CD14-positive monocyte (primary cell): ENCODE measurements around the gene SLC39A10. TPM values are rescaled to one million over a fixed set of nuclear protein-coding genes. Genes with fewer than 3 reads are reported as not detected.
"Not testable (repeated sequence)": the region's sequence is repeated elsewhere in the genome, so short reads cannot be mapped to it uniquely, and the experiment has no call there.

Experiments used
- DNase-seq, 3 donors: peaks; one replicate each; pipeline ENCODE4 v3.0.0-alpha.2; 2011 to 2022
- H2AFZ ChIP-seq: 2 replicates; pipeline ENCODE4 v1.6.0; 2012; ENCODE audit warnings: mild to moderate bottlenecking, low read depth, low read length, inconsistent platforms; ENCODE audit not compliant: insufficient read depth, poor library complexity, severe bottlenecking
- H3K27ac ChIP-seq, 2 donors: 1 replicate in 1 of 2; 2 replicates in 1 of 2; pipeline ENCODE4 v1.5.1; 2012 to 2013; ENCODE audit warnings: low read length in 2 of 2, control low read depth in 1 of 2, inconsistent platforms in 1 of 2, low read depth in 1 of 2, mild to moderate bottlenecking in 1 of 2
- H3K27me3 ChIP-seq, 2 donors: one replicate each; pipeline versions ENCODE4 v1.6.0 to v1.6.1; 2011 to 2013; ENCODE audit warnings: low read length in 2 of 2; ENCODE audit not compliant: control insufficient read depth in 2 of 2, insufficient read depth in 2 of 2
- H3K36me3 ChIP-seq, 2 donors: replicated peaks in 1 of 2; 1 replicate in 1 of 2; 2 replicates in 1 of 2; pipeline versions ENCODE4 v1.5.1 to v1.6.1; 2012 to 2013; ENCODE audit warnings: low read length in 2 of 2, control low read depth in 1 of 2, inconsistent platforms in 1 of 2, mild to moderate bottlenecking in 1 of 2; ENCODE audit not compliant: insufficient read depth in 2 of 2, control insufficient read depth in 1 of 2
- H3K4me1 ChIP-seq, 2 donors: 1 replicate in 1 of 2; 2 replicates in 1 of 2; pipeline versions ENCODE4 v1.5.1 to v1.6.1; 2012 to 2013; ENCODE audit warnings: low read length in 2 of 2, control low read depth in 1 of 2, inconsistent platforms in 1 of 2, mild to moderate bottlenecking in 1 of 2, moderate library complexity in 1 of 2; ENCODE audit not compliant: insufficient read depth in 2 of 2, control insufficient read depth in 1 of 2
- H3K4me2 ChIP-seq: replicated peaks from 2 replicates; pipeline ENCODE3; 2012; ENCODE audit warnings: low read length, moderate library complexity, mild to moderate bottlenecking; ENCODE audit not compliant: poor library complexity, severe bottlenecking; ENCODE audit errors: extremely low read depth
- H3K4me3 ChIP-seq, 3 experiments: fragments of 200-600 bp in 1 of 3; sonication (generic) in 1 of 3; replicated peaks in 1 of 3; 1 replicate in 2 of 3; 2 replicates in 1 of 3; pipeline ENCODE4 v1.5.1; 2011 to 2013; ENCODE audit warnings: low read length in 3 of 3, mild to moderate bottlenecking in 3 of 3, control low read depth in 2 of 3, low read depth in 2 of 3, inconsistent platforms in 1 of 3, moderate library complexity in 1 of 3
- H3K79me2 ChIP-seq: 2 replicates; pipeline ENCODE4 v1.6.0; 2012; ENCODE audit warnings: mild to moderate bottlenecking, control low read depth, inconsistent platforms, low read length, moderate library complexity; ENCODE audit not compliant: insufficient read depth
- H3K9ac ChIP-seq: 2 replicates; pipeline ENCODE4 v1.6.0; 2017; ENCODE audit warnings: low read length, mild to moderate bottlenecking; ENCODE audit not compliant: insufficient read depth, poor library complexity, severe bottlenecking
- H3K9me3 ChIP-seq, 2 donors: replicated peaks in 1 of 2; 1 replicate in 1 of 2; 2 replicates in 1 of 2; pipeline versions ENCODE4 v1.5.1 to v1.6.1; 2012 to 2013; ENCODE audit warnings: low read length in 2 of 2, control low read depth in 1 of 2; ENCODE audit not compliant: control insufficient read depth in 1 of 2, insufficient read depth in 1 of 2
- H4K20me1 ChIP-seq: 2 replicates; pipeline ENCODE4 v1.6.0; 2012; ENCODE audit warnings: mild to moderate bottlenecking, low read length, control low read depth, moderate library complexity; ENCODE audit not compliant: insufficient read depth
- H3K27ac Mint-ChIP-seq, 7 donors: one replicate each; pipeline ENCODE4 v1.8.0; 2020; ENCODE audit warnings: mild to moderate bottlenecking in 7 of 7, mixed read lengths in 7 of 7, moderate library complexity in 6 of 7, inconsistent platforms in 2 of 7
- H3K27me3 Mint-ChIP-seq, 3 donors: one replicate each; pipeline ENCODE4 v1.8.0; 2021 to 2022; ENCODE audit warnings: low read depth in 3 of 3, mild to moderate bottlenecking in 3 of 3, mixed read lengths in 3 of 3, moderate library complexity in 3 of 3, inconsistent platforms in 1 of 3
- H3K36me3 Mint-ChIP-seq, 2 donors: one replicate each; pipeline ENCODE4 v1.8.0; 2020; ENCODE audit warnings: mixed read lengths in 2 of 2, inconsistent platforms in 1 of 2, mild to moderate bottlenecking in 1 of 2
- H3K4me1 Mint-ChIP-seq: one replicate; pipeline ENCODE4 v1.8.0; 2020; ENCODE audit warnings: mild to moderate bottlenecking, mixed read lengths
- H3K4me3 Mint-ChIP-seq, 2 donors: one replicate each; pipeline ENCODE4 v1.8.0; 2020; ENCODE audit warnings: mild to moderate bottlenecking in 2 of 2, mixed read lengths in 2 of 2, moderate library complexity in 1 of 2
- H3K9me3 Mint-ChIP-seq, 7 donors: one replicate each; pipeline ENCODE4 v1.8.0; 2020 to 2022; ENCODE audit warnings: mixed read lengths in 7 of 7, mild to moderate bottlenecking in 6 of 7, moderate library complexity in 6 of 7, inconsistent platforms in 2 of 7
- WGBS: methylation state at CpG from one replicate; pipeline ENCODE4 v1.1.5; 2013; ENCODE audit warnings: missing lambda C conversion rate; ENCODE audit not compliant: insufficient coverage; 5-methylcytosine and 5-hydroxymethylcytosine counted together
- intact Hi-C, 2 donors: fragments of 100-400 bp; cut with micrococcal nuclease; formaldehyde crosslinking; loops; one replicate each; pipeline versions ENCODE4 v1.15.0 to v1.15.1; 2023
- polyA plus RNA-seq, 3 donors: library from polyadenylated mRNA; depleted of rRNA in 1 of 3; unstranded in 2 of 3; stranded (reverse) in 1 of 3; fragments of 300-500 nt in 2 of 3; fragments of >200 nt in 1 of 3; fragmentation: Illumina TruSeq in 2 of 3; gene quantifications; 1 replicate in 2 of 3; 2 replicates in 1 of 3; pipeline ENCODE4 v1.2.3, GENCODE V29; 2012 to 2021
- TF ChIP-seq, protein P1 (sequence below): fragments of 200-600 bp; IDR thresholded peaks from one replicate; pipeline ENCODE4 v1.8.0; 2022; ENCODE audit warnings: antibody characterized with exemption, mild to moderate bottlenecking

The SLC39A10 gene
- polyA plus RNA-seq, 3 donors, result 5.2 to 6.9 (median 5.2) TPM

DNA sequence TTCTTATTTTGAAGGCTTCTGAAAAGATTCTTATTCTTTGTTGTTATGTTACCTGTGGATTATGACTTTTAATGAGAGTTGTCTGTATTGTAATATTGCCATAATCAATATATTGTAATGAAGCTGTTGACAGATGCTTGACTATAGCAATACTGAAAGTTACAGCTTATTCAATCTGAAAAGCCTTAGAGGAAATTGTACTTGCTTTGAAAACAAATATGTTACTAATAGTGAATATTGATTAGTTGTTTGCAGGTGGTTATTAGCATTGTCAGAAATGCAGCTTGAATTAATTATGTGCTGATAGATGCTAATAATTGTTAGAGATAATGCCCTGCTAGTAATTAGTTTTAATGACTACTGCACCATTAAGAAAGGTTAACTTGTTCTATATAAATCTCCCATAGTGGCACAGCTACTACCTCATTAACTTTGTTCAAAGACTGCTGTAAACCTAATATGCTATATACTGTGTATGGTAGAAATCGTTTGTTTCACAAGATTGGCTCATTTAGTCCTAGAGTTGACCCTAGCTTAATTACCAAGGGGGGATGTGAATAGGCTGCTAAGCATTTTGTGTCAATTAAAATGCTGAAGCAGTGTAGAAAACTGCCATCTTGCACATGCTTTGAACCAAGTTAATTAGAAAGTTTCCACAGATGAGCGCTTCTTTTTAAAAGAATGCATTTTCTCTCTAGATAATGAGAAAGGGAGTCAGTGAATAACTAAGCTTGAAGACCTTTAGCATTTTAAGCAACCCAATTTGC, 30.5 kb downstream of the SLC39A10 start:
- Histone ChIP-seq H4K20me1 (no peaks in the 10 kb centered on the region), H3K36me3 (no peaks in the 10 kb centered on the region), H3K27me3 (no peaks in the 10 kb centered on the region), H3K9me3 (no peaks in the 10 kb centered on the region), H3K9ac (no peak overlapping the region), H3K4me1 (no peaks in the 10 kb centered on the region), H3K27ac (no peak overlapping the region), H3K79me2 (no peaks in the 10 kb centered on the region), H3K4me3 (no peak overlapping the region), H2AFZ (no peak overlapping the region), H3K4me2 (no peak overlapping the region)
- peaks cover 24 to 31% of the 10 kb centered on the region in 2 donors for H3K36me3 Mint-ChIP-seq
- 80% methylated on average over 1 of the region's 2 CpGs for WGBS
- no peak for DNase-seq
- intact Hi-C loops, result no loop called here
- TF ChIP-seq, protein P1, sequence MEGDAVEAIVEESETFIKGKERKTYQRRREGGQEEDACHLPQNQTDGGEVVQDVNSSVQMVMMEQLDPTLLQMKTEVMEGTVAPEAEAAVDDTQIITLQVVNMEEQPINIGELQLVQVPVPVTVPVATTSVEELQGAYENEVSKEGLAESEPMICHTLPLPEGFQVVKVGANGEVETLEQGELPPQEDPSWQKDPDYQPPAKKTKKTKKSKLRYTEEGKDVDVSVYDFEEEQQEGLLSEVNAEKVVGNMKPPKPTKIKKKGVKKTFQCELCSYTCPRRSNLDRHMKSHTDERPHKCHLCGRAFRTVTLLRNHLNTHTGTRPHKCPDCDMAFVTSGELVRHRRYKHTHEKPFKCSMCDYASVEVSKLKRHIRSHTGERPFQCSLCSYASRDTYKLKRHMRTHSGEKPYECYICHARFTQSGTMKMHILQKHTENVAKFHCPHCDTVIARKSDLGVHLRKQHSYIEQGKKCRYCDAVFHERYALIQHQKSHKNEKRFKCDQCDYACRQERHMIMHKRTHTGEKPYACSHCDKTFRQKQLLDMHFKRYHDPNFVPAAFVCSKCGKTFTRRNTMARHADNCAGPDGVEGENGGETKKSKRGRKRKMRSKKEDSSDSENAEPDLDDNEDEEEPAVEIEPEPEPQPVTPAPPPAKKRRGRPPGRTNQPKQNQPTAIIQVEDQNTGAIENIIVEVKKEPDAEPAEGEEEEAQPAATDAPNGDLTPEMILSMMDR, result no peak
- no peaks in the 10 kb centered on the region for H3K27me3 Mint-ChIP-seq
- no peak overlapping the region for H3K27ac Mint-ChIP-seq
- no peak overlapping the region for H3K4me3 Mint-ChIP-seq
- peaks cover 1% of the 10 kb centered on the region for H3K4me1 Mint-ChIP-seq
- peaks cover 4 to 12% (median 8%) of the 10 kb centered on the region in 7 donors for H3K9me3 Mint-ChIP-seq

- H4K20me1 ChIP-seq, H3K27ac ChIP-seq, H3K36me3 ChIP-seq, H3K4me1 ChIP-seq, DNase-seq, H3K27me3 Mint-ChIP-seq, intact Hi-C loops, H3K4me3 Mint-ChIP-seq, H3K4me2 ChIP-seq, H3K79me2 ChIP-seq, H3K9ac ChIP-seq, H3K27ac Mint-ChIP-seq, H3K4me3 ChIP-seq, H3K27me3 ChIP-seq, H3K4me1 Mint-ChIP-seq, H2AFZ ChIP-seq: not testable (repeated sequence)
- Mint-ChIP-seq H3K36me3 (peaks cover 21 to 46% of the 10 kb centered on the region in 2 donors), H3K9me3 (peaks cover 16 to 37% (median 22%) of the 10 kb centered on the region in 7 donors)
- H3K9me3 ChIP-seq, result peaks cover 13 to 15% of the 10 kb centered on the region in 2 donors
- WGBS, result 100% methylated on average over 1 of the region's 3 CpGs
Measured at GRCh38 chr2:195692531-195692930, 35.5 kb downstream of the SLC39A10 start.
